Measurements from ENCODE around the gene RGPD8. TPM values are rescaled to one million over a fixed set of nuclear protein-coding genes. Genes with fewer than 3 reads are reported as not detected.
"Not testable (repeated sequence)": the region's sequence is repeated elsewhere in the genome, so short reads cannot be mapped to it uniquely, and the experiment has no call there.

The RGPD8 gene
- polyA plus RNA-seq, 1 of the 3 experiments (the other 2 are of a cell fraction), result 0.76 TPM

DNA sequence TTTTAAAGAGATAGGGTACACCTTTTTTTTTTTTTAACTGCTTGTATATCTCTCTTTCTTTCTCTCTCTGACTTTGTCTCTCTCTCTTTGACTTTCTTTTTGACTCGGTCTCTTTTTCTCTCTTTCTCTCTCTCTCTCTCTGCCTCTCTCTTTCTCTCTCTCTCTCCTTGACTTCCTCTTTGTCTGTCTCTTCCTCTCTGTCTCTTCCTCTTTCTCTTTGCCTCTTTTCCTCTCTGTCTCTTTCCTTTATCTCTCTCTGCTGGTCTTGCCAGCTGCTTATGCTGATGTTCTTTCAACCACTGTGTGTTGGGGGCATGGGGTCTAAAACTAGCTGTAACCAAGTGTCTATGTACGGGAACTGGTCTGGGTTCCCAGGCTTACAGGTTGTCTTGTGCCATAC, 81.2 kb downstream of the RGPD8 start:
- POLR2A ChIA-PET; H3K4me1 ChIP-seq (ENCODE audit: control insufficient read depth in 1 of 2, insufficient read depth in 2 of 2, low read depth in 1 of 2, low read length in 1 of 2); H3K9ac ChIP-seq; H3K9me2 ChIP-seq; H3K9me3 ChIP-seq; H3K27me3 ChIP-seq (ENCODE audit: insufficient read depth); H3F3A ChIP-seq (replicated peaks; ENCODE audit: insufficient read depth); H3K4me2 ChIP-seq; H3K4me3 ChIP-seq (ENCODE audit: low read depth in 2 of 2, low read length in 1 of 2); CTCF ChIA-PET; DNase-seq; H3K27ac ChIP-seq (ENCODE audit: low read depth in 2 of 2, low read length in 1 of 2); H2AFZ ChIP-seq (ENCODE audit: low read depth); H3K36me3 ChIP-seq (replicated peaks in 1 of 2; ENCODE audit: control insufficient read depth in 1 of 2, insufficient read depth in 2 of 2, low read length in 1 of 2); H3K79me2 ChIP-seq (ENCODE audit: insufficient read depth); H4K20me1 ChIP-seq (ENCODE audit: insufficient read depth): not testable (repeated sequence)
- WGBS (ENCODE audit: low lambda C conversion rate), result 82% methylated on average over 2 of the region's 2 CpGs

DNA sequence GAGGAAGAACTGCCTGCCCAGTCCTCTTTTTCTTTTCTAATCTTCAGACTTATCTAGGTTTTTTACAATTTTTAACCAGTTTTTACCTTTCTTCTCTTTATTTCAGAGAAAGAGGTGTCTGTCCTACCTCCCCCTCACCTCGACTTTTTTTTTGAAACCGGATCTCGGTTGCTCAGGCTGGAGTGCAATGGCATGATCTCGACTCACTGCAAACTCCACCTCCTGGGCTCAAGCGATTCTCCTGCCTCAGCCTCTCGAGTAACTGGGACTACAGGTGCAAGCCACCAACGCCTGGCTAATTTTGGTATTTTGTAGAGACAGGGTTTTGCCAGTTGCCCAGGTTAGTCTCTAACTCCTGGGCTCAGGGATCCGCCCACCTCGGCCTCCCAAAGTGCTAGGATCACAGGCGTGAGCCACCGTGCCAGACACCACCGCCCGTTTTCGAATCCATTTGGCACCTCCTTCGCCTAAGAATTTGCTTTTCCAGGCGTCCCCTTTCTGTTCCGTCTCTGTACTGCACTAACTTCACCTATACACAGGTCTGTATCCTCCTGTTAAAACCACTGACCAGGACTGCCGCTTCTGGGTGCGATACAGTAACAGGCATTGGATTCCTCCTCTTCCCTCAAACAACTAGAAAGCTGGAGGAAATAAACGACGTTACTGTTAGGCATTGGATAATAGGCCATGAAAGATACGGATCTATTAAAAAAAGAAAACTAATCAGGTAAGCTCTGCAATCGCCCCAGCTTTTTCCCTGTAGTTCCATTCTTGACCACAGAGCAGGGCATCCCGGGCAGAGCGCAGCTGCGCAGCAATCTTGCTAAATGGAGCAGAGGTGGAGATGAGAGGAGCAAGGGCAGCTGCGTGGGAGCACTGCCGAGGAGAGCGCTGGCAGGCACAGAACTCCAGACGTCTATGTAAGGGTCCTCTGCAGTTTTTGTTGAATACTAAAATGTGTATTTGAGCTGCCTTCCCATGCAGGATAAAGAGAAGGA, 88.1 kb downstream of the RGPD8 start:
- TF ChIP-seq RXRA (IDR thresholded peaks at IDR 0.05; ENCODE audit: borderline replicate concordance, low read depth) (no peak), NFIC (IDR thresholded peaks at IDR 0.05; ENCODE audit: borderline replicate concordance) (no peak), IRF3 (IDR thresholded peaks at IDR 0.05; ENCODE audit: low read depth, low read length) (no peak), TCF12 (IDR thresholded peaks at IDR 0.05) (no peak), MAX (IDR thresholded peaks at IDR 0.05; ENCODE audit: low read depth) (no peak), ELF1 (IDR thresholded peaks at IDR 0.05) (no peak)
- TF ChIP-seq, protein P1, sequence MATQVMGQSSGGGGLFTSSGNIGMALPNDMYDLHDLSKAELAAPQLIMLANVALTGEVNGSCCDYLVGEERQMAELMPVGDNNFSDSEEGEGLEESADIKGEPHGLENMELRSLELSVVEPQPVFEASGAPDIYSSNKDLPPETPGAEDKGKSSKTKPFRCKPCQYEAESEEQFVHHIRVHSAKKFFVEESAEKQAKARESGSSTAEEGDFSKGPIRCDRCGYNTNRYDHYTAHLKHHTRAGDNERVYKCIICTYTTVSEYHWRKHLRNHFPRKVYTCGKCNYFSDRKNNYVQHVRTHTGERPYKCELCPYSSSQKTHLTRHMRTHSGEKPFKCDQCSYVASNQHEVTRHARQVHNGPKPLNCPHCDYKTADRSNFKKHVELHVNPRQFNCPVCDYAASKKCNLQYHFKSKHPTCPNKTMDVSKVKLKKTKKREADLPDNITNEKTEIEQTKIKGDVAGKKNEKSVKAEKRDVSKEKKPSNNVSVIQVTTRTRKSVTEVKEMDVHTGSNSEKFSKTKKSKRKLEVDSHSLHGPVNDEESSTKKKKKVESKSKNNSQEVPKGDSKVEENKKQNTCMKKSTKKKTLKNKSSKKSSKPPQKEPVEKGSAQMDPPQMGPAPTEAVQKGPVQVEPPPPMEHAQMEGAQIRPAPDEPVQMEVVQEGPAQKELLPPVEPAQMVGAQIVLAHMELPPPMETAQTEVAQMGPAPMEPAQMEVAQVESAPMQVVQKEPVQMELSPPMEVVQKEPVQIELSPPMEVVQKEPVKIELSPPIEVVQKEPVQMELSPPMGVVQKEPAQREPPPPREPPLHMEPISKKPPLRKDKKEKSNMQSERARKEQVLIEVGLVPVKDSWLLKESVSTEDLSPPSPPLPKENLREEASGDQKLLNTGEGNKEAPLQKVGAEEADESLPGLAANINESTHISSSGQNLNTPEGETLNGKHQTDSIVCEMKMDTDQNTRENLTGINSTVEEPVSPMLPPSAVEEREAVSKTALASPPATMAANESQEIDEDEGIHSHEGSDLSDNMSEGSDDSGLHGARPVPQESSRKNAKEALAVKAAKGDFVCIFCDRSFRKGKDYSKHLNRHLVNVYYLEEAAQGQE (IDR thresholded peaks at IDR 0.05; ENCODE audit: low read depth, low read length), result no peak
- TF ChIP-seq, protein P2, sequence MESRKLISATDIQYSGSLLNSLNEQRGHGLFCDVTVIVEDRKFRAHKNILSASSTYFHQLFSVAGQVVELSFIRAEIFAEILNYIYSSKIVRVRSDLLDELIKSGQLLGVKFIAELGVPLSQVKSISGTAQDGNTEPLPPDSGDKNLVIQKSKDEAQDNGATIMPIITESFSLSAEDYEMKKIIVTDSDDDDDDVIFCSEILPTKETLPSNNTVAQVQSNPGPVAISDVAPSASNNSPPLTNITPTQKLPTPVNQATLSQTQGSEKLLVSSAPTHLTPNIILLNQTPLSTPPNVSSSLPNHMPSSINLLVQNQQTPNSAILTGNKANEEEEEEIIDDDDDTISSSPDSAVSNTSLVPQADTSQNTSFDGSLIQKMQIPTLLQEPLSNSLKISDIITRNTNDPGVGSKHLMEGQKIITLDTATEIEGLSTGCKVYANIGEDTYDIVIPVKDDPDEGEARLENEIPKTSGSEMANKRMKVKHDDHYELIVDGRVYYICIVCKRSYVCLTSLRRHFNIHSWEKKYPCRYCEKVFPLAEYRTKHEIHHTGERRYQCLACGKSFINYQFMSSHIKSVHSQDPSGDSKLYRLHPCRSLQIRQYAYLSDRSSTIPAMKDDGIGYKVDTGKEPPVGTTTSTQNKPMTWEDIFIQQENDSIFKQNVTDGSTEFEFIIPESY (IDR thresholded peaks at IDR 0.05; ENCODE audit: borderline replicate concordance, low read depth), result no peak
- H3K79me2 ChIP-seq (ENCODE audit: insufficient read depth), result no peaks in the 10 kb centered on the region
- no peaks in the 10 kb centered on the region for H3F3A ChIP-seq (replicated peaks; ENCODE audit: insufficient read depth)
- H3K9me2 ChIP-seq, result no peaks in the 10 kb centered on the region
- CTCF ChIA-PET, result no interaction called here
- H4K20me1 ChIP-seq (ENCODE audit: insufficient read depth), result no peaks in the 10 kb centered on the region
- H3K27ac ChIP-seq (ENCODE audit: low read depth in 2 of 2, low read length in 1 of 2), result no peak overlapping the region
- no peaks in the 10 kb centered on the region for H3K4me1 ChIP-seq (ENCODE audit: control insufficient read depth in 1 of 2, insufficient read depth in 2 of 2, low read depth in 1 of 2, low read length in 1 of 2)
- WGBS (ENCODE audit: low lambda C conversion rate), result 80% methylated on average over 30 of the region's 30 CpGs
- POLR2A ChIA-PET, result no interaction called here
- no peak overlapping the region for H3K9ac ChIP-seq
- H3K36me3 ChIP-seq (replicated peaks in 1 of 2; ENCODE audit: control insufficient read depth in 1 of 2, insufficient read depth in 2 of 2, low read length in 1 of 2), result no peaks in the 10 kb centered on the region
- no peak overlapping the region for H3K4me2 ChIP-seq
- H3K9me3 ChIP-seq, result no peaks in the 10 kb centered on the region
- no peak for DNase-seq
- 0 out of 2 replicates have a peak overlapping the region, but pooled peaks have one; percentile 29 for H2AFZ ChIP-seq (ENCODE audit: low read depth)
- H3K4me3 ChIP-seq (ENCODE audit: low read depth in 2 of 2, low read length in 1 of 2), result no peak overlapping the region
- H3K27me3 ChIP-seq (ENCODE audit: insufficient read depth), result no peaks in the 10 kb centered on the region
